Measurements from ENCODE around the gene KLK6.

KLK6 gene

DNA sequence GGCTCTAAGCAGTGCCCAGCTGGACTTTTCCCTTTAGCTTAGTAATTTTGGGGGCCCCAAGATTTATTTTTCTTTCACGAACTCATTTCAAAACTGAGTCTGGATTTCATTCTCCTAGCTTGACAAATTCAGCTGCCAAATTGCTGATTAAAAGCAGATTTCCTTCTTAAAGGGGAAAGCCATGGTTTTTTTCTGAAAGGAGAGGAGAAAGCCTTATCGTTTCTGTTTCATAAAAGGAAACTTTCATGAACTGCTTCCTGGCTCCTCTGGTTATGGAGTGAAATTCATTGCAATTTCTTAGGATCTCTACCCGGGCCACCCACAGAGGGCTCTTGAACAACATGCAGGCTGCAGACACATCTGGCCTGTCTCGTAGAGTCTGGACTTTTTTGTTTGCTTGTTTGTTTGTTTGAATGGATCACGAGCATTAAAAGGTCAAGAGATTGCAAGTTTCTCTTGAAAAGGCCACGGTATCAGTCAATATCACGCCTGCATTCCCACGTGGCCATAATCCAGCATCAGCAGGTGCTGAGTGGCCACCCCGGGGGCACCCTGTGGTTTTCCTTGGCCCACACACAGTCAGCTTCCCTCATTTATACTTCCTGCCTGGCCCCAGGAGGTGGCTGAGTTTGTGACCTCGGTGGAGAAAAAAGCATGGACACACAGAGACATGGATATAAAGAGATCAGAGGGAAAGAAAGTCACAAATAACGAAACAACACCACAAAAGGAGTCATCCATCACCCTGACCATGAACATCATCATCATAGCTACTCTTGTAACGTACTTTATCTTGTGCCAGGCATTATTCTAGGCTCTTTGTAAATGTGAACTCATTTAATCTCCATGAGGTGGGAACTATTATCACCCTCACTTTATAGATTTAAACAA is 47.7 kb downstream of the KLK6 start:
- peaks cover 63% of the 10 kb centered on the region for H3K27me3 Mint-ChIP-seq (ENCODE audit: low read depth)
- peaks cover 12% of the 10 kb centered on the region for H3K4me1 Mint-ChIP-seq
- peak overlapping the region in 2 of 3 experiments; percentile 17 to 38 for H3K27ac Mint-ChIP-seq
- no peak for TF ChIP-seq CTCF (IDR thresholded peaks at IDR 0.05; ENCODE audit: unreplicated experiment in 3 of 3)
- no peaks in the 10 kb centered on the region for H3K9me3 Mint-ChIP-seq
- H3K4me3 Mint-ChIP-seq = no peak overlapping the region
- no peaks in the 10 kb centered on the region for H3K36me3 Mint-ChIP-seq (ENCODE audit: low read depth)

- Mint-ChIP-seq H3K4me3 (no peak overlapping the region), H3K36me3 (ENCODE audit: low read depth) (no peaks in the 10 kb centered on the region), H3K9me3 (no peaks in the 10 kb centered on the region), H3K27me3 (ENCODE audit: low read depth) (peaks cover 39% of the 10 kb centered on the region), H3K4me1 (peaks cover 6% of the 10 kb centered on the region), H3K27ac (no peak overlapping the region)
- TF ChIP-seq CTCF (IDR thresholded peaks at IDR 0.05; ENCODE audit: unreplicated experiment in 3 of 3) = no peak
Observed at GRCh38 chr19:50916069-50916468, 53.3 kb downstream of the KLK6 start.

- Mint-ChIP-seq H3K4me3 (no peak overlapping the region), H3K36me3 (ENCODE audit: low read depth) (no peaks in the 10 kb centered on the region), H3K4me1 (peaks cover 6% of the 10 kb centered on the region), H3K27ac (no peak overlapping the region), H3K9me3 (no peaks in the 10 kb centered on the region), H3K27me3 (ENCODE audit: low read depth) (peaks cover 18% of the 10 kb centered on the region)
- TF ChIP-seq CTCF (IDR thresholded peaks at IDR 0.05; ENCODE audit: unreplicated experiment in 3 of 3) = no peak
Observed at GRCh38 chr19:50912727-50913716, 56.4 kb downstream of the KLK6 start.

DNA sequence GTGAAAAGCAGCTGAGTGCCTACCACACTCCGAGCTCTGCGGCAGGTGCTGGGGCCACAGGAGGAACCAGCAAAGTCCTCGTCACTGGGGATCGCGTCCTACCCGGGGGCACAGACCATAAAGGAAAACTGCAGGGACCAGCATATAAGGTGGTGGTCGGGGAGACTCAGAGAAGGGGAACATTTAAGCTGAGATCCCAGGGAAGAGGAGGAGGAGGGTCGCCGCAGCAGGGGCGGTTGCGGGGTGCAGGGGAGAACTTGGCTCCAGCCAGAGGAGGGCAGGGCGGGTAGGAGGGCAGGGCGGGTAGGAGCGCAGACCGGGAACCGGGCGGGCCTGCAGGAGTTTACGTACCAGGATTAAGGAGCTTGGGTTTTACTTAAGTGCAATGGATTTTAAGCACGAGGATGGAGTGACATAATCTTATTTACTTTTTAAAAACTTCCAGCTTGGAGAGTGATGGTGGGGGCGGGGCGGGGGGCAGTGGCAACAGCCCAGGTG is 57.2 kb downstream of the KLK6 start:
- Mint-ChIP-seq H3K4me3 (no peak overlapping the region), H3K9me3 (no peaks in the 10 kb centered on the region), H3K27me3 (ENCODE audit: low read depth) (peaks cover 9% of the 10 kb centered on the region), H3K36me3 (ENCODE audit: low read depth) (no peaks in the 10 kb centered on the region), H3K4me1 (peaks cover 6% of the 10 kb centered on the region), H3K27ac (no peak overlapping the region)
- TF ChIP-seq CTCF (IDR thresholded peaks at IDR 0.05; ENCODE audit: unreplicated experiment in 3 of 3) = no peak

GRCh38 chr19:50911206-50912101 is 57.9 kb downstream of the KLK6 start, which contains the start of gene KLK4:
TSS of gene KLK4 (minus strand) at chr19:50911395. CDS start at chr19:50910738, 657 bp downstream.
- H3K27me3 Mint-ChIP-seq (ENCODE audit: low read depth) = peaks cover 3% of the 10 kb centered on the region
- no peaks in the 10 kb centered on the region for H3K9me3 Mint-ChIP-seq
- H3K36me3 Mint-ChIP-seq (ENCODE audit: low read depth) = no peaks in the 10 kb centered on the region
- no peak for TF ChIP-seq CTCF (IDR thresholded peaks at IDR 0.05; ENCODE audit: unreplicated experiment in 3 of 3)
- H3K4me3 Mint-ChIP-seq = no peak within 1 kb of the TSS
- peaks cover 6% of the 10 kb centered on the region for H3K4me1 Mint-ChIP-seq
- no peak within 1 kb of the TSS for H3K27ac Mint-ChIP-seq

All from nephron (organoid).